Activated effector memory CD4-positive, alpha-beta T cell treated with anti-CD3 and anti-CD28 coated beads, Interleukin-2, amount 50 U/mL, for 16 hours (primary cell): ENCODE results near the gene FEV.

Experiments
- DNase-seq: peaks from one replicate; pipeline ENCODE4 v3.0.0-alpha.2; 2020

The FEV gene

GRCh38 chr2:218985021-218985324, at the start of gene FEV:
Gene FEV, minus strand, starts transcription at chr2:218985184. Its CDS starts 109 bp downstream, at chr2:218985075.
- no peak for DNase-seq

DNA sequence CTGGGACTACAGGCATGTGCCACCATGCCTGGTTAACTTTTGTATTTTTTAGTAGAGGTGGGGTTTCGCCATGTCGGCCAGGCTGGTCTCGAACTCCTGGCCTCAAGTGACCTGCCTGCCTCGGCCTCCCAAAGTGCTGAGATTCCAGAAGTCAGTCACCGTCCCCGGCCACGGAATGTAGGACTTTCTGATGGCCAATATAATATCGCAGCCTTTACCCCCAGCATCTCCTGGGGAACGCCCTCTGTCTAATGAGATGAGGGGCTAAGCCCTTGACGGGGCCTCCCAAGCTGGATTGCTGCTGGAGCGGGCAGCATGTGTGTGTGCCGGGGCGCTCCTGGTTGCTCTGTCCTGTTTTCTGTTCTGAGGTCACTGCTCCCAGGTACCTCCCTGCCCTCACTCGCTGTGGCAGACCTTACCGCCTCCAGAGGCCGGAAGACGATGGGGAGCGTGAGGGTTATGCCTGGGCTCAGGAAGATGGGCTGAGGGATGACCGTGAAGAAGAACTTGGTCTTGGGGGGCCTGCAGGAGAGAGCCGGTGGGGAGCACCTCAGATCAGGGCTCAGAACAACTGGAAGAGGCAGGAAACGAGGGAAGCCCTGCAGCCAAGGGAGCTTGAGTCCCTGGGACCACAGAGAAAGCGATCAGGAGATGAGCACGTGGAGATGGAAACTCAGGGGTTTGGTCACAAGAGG, 47.2 kb upstream of the FEV start:
- DNase-seq = no peak

GRCh38 chr2:219031005-219031738, 46.2 kb upstream of the FEV start:
- no peak for DNase-seq

- no peak for DNase-seq
These were observed 45.4 kb upstream of the FEV start for GRCh38 chr2:219030177-219030940.

DNA sequence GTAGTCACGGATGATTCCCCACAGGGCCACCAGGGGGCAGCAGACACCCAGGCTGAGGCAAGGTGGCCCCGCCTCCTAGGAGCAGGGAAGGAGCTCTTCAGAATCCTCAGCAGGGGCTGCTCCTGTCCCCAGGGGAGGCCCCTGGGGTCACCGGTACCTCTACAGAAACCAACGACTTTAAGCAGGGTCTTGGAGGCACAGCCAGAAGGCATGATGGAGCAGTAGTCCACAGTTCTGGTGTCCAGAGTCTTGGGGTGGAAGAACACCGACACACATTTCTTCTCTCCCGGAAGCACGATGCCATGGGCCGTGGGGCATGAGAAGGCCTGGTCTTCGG, 44.8 kb upstream of the FEV start:
- peak; percentile 91 for DNase-seq

- DNase-seq = no peak
These were observed 44.2 kb upstream of the FEV start for GRCh38 chr2:219028996-219029828.

DNA sequence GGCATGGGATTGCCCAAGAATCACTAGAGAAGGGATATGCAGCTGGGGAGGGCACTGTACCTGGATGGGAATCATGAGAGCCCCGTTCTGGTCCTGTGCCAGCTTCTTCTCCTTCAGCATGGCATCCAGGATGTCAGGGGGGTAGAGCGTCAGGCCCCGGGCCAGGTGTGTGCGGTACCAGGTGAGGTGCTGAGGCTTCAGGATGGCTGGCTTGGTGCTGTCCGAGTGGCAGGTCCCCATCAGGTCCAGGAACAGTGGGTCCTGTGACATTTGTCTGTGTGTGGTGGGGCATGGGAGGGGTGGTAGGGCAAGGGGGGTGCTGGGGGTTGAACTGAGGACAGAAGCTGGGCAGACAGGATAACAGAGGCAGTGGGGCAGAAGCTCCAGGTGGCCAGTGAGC, 43.2 kb upstream of the FEV start:
- no peak for DNase-seq

- DNase-seq = no peak
These were observed 42.6 kb upstream of the FEV start for GRCh38 chr2:219027511-219028055.

DNA sequence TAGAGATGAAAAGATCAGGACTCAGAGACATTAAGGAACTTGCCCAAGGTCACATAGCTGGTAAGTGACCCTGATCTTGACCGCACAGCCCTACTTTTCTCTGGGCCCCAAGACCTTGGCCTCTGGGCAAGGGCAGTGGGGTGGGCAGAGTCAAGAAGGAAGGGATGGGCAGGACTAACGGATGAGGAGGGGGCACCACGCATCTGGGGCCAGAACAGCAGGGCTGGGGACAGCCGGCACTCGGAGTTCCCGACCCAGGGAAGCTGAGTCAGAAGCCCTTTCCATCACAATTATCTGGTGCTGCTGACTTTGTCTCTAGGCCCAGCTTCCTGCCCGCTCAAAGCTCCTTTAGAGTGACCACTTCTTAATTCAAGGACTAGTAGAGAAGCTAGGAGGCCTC, 42.0 kb upstream of the FEV start:
- no peak for DNase-seq

GRCh38 chr2:219025637-219026585, 40.9 kb upstream of the FEV start:
- DNase-seq = no peak

- DNase-seq = no peak
These were observed 39.1 kb upstream of the FEV start for GRCh38 chr2:219024059-219024458.

- no peak for DNase-seq
These were observed 38.1 kb upstream of the FEV start for GRCh38 chr2:219023045-219023605.

GRCh38 chr2:219022616-219023015, 37.6 kb upstream of the FEV start:
- no peak for DNase-seq

DNA sequence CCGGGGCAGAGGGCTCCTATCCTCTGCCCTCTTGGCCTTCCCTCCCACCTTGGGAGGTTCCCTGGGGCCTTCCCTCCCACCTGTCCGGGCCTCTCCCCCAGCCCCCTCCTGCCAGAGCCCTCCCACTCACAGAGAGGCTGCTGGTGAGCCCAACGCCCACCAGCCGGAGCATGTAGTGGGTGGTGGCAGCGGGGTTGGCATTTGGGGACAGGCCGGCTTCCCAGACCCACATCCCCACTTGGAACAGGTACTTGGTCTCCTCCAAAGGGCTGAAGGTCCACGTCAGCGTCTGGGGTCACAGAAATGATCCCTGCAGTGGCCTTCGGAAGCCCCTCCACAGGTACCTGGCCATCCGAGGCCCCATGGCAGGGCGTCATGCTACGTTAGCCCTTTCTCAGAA, 37.1 kb upstream of the FEV start:
- DNase-seq = no peak

DNA sequence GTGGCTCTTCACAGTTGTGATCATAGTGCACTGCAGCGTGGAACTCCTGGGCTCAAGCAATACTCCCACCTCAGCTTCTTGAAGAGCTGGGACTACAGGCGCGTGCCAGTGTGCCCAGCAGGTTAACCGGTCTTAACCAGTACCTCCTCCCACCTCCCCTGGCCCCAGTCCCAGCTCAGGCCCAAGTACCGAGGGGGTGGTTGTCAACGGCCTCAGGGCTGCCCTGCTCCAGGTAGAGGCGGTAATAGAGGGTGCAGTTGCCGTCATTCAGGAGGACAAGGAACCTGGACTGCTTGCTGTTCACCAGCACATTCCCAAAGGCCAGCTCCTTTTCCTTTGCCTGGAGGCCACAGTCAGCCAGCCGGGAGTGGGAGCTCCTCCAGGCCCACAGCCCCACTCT, 36.6 kb upstream of the FEV start:
- no peak for DNase-seq

DNA sequence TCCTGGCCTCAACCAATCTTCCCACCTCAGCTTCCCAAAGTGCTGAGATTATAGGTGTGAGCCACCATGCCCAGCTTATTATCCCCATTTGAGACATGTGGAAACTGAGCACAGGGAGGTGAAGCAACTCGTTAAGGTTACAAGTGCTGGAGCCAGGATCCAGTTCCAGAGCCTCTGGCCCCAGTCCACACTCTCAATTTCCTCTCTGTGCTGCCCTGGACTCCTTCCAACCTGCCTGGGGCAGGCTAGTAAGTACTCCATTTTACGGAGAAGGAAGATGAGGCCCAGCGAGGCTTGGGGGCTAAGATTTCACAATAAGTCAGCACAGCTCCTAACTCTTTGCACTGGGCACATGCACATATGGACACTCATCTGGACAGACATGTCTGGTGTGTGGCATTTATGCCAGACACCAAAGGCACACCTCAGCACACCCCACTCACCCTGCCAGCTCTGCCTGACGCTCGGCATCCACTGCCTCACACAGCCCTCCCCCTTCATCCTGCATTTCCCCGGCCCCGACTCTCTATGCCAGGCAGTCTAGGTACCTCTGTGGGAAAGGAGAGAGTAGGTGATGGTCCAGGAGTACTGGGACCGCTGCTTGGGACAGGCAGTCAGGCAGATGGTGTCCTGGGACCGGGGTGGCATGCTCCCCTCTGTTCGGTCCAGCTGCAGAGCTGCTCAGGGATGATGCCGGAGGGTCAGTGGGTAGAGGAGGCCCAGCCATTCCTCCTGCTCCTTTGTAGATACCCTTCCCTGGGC, 35.8 kb upstream of the FEV start:
- DNase-seq = no peak

GRCh38 chr2:219019436-219019835, 34.5 kb upstream of the FEV start:
- DNase-seq = no peak

GRCh38 chr2:219018726-219019125, 33.7 kb upstream of the FEV start:
- DNase-seq = no peak

DNA sequence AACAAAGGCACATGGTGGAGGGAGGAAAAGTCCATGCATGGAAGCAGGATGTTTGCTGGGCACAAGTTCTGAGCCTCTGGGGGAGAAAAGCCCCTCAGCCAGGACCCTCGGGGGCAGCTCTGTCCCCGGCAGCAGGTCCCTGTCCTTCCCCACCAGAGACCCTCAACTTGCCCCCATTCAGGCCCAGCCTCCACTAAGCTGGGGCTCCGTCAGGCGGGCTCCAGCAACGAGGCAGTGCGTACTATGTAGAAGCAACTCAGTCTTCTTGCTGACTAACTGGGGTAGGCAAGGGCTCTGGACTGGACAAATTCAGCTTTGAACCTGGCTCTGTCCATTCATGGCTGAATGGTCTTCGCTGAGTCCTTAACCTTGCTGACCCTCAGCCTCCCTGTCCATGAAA, 33.3 kb upstream of the FEV start:
- no peak for DNase-seq

DNA sequence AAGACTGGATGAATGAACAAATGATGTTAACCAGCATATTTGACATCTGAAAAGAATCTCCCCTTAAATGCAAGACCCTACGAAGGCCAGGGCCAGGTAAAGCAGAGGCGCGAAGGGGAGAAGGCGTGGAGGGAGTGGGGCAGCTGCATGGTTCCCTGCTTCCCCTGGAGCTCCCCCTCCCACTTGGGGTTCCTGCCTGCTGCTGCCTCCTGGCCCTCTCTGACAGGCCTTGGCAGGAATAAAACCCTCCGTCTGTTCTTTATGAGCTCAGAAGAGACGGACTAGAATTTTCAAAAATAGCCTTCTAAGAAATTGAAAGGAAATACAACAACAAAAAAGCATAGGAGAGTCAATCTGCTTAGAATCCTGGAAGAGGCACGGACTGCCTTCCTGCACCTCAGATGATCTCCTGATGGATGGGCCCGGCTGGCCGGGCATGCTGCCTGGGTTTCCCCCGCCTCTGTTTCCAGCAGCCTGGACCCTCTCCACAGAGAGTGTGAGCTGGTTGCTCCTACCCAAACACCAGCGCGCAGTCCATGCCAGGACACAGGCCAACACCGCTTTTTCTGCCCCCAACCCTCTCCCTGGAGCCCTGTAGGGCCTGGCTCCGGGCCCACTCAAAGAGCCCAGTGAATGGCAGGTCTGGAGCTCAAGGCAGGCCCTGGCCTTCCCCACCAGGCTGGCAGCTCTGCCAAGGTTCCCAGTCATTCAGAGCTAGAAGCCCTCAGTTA, 32.4 kb upstream of the FEV start:
- no peak for DNase-seq
